ENCODE measurements around the gene SLAIN1. TPM values are rescaled to one million over a fixed set of nuclear protein-coding genes. Genes with fewer than 3 reads are reported as not detected.
A peak's percentile ranks its signal among the peaks of the same experiment; 100 is the strongest.

The SLAIN1 gene
- total and polyA plus RNA-seq, 10 of the 15 experiments (the other 5 are each of a cell fraction or from before 2014, with no cell fraction given): 11.9 to 140 (median 56.9) TPM

GRCh38 chr13:77728265-77729125 lies 31.0 kb downstream of the SLAIN1 start:
- FAIRE-seq (no peak), ATAC-seq (no peak), DNase-seq (ENCODE audit: low read depth, low spot score) (no peak)
- in situ Hi-C loops (cut with MboI) (no loop called here), intact Hi-C loops (cut with micrococcal nuclease; ENCODE audit: unreplicated experiment) (no loop called here)
- ChIA-PET SMC1A (ENCODE audit: uncharacterized antibody, unreplicated experiment) (interaction anchor here (0.7 to 4.5 kb wide), 5 partner anchors 13 to 392 kb away, joined by 3 to 46 read pairs (median 12); partner anchors contain the start of gene SLAIN1), RAD21 (ENCODE audit: unreplicated experiment) (interaction anchor here (1.0 to 3.3 kb wide), 9 partner anchors 10 to 401 kb away, joined by 3 to 25 read pairs (median 4); partner anchors contain the start of gene MYCBP2), POLR2A (interaction anchor here (0.6 to 2.6 kb wide), 6 partner anchors 9 to 446 kb away, joined by 3 to 15 read pairs (median 5); partner anchors contain the start of gene SLAIN1), CTCF (interaction anchor here (0.7 to 1.9 kb wide), 8 partner anchors 9 to 393 kb away, joined by 3 to 7 read pairs (median 3); partner anchors contain the start of gene SLAIN1)
- peaks cover 2% of the 10 kb centered on the region for H3K79me2 ChIP-seq (ENCODE audit: control insufficient read depth, insufficient read depth, low read length)
- H4K20me1 ChIP-seq (ENCODE audit: control insufficient read depth, insufficient read depth): no peaks in the 10 kb centered on the region
- H3K4me2 ChIP-seq (ENCODE audit: control insufficient read depth, insufficient read depth): peak overlapping the region; percentile 52; the same call in 1 of the 2 replicates
- no peak overlapping the region for H3K9ac ChIP-seq (ENCODE audit: control insufficient read depth, insufficient read depth, low read length)
- H3K27ac ChIP-seq (ENCODE audit: control insufficient read depth, insufficient read depth): peak overlapping the region; percentile 50; the same call in 1 of the 2 replicates
- no peak overlapping the region for H3K4me3 ChIP-seq
- no peaks in the 10 kb centered on the region for H3K9me3 ChIP-seq (replicated peaks; ENCODE audit: control insufficient read depth, insufficient read depth, low read length)
- no TSS peak for BruUV-seq (replicated peaks)
- peaks cover 18% of the 10 kb centered on the region for H3K4me1 ChIP-seq (ENCODE audit: control insufficient read depth, insufficient read depth, low read length)
- 96% methylated on average over 5 of the region's 5 CpGs for WGBS (ENCODE audit: insufficient coverage, insufficient replicate concordance, low lambda C conversion rate, missing lambda C conversion rate)
- H3K27me3 ChIP-seq (replicated peaks in 1 of 2; ENCODE audit: control insufficient read depth in 2 of 2, insufficient read depth in 2 of 2, low read length in 1 of 2): no peaks in the 10 kb centered on the region
- peaks cover 0 to 5% of the 10 kb centered on the region in 2 experiments; a peak in 2 of 4 replicates for H3K36me3 ChIP-seq (ENCODE audit: control insufficient read depth in 2 of 2, insufficient read depth in 2 of 2, low read length in 1 of 2)
- H2AFZ ChIP-seq (ENCODE audit: control insufficient read depth, low read depth, low read length): no peak overlapping the region
- TF ChIP-seq IKZF2 (IDR thresholded peaks at IDR 0.05) (no peak), KAT2A (conservative IDR thresholded peaks at IDR 0.05; ENCODE audit: control insufficient read depth, low read depth, low read length) (no peak), EGR1 (IDR thresholded peaks at IDR 0.05; ENCODE audit: borderline replicate concordance in 1 of 2, low read depth in 2 of 2, low read length in 2 of 2) (no peak), CEBPZ (IDR thresholded peaks at IDR 0.05; ENCODE audit: low read depth, low read length) (no peak), RCOR1 (conservative IDR thresholded peaks at IDR 0.05; ENCODE audit: low read depth, low read length) (no peak), SUZ12 (IDR thresholded peaks at IDR 0.05; ENCODE audit: unreplicated experiment) (no peak), PML (IDR thresholded peaks at IDR 0.05; ENCODE audit: low read length) (no peak), PKNOX1 (IDR thresholded peaks at IDR 0.05) (no peak), BRCA1 (IDR thresholded peaks at IDR 0.05; ENCODE audit: low read depth, low read length) (no peak), E2F8 (IDR thresholded peaks at IDR 0.05; ENCODE audit: low read depth, partially characterized antibody) (no peak), MTA3 (IDR thresholded peaks at IDR 0.05; ENCODE audit: borderline replicate concordance, low read length) (no peak)
- TF ChIP-seq, protein P1, sequence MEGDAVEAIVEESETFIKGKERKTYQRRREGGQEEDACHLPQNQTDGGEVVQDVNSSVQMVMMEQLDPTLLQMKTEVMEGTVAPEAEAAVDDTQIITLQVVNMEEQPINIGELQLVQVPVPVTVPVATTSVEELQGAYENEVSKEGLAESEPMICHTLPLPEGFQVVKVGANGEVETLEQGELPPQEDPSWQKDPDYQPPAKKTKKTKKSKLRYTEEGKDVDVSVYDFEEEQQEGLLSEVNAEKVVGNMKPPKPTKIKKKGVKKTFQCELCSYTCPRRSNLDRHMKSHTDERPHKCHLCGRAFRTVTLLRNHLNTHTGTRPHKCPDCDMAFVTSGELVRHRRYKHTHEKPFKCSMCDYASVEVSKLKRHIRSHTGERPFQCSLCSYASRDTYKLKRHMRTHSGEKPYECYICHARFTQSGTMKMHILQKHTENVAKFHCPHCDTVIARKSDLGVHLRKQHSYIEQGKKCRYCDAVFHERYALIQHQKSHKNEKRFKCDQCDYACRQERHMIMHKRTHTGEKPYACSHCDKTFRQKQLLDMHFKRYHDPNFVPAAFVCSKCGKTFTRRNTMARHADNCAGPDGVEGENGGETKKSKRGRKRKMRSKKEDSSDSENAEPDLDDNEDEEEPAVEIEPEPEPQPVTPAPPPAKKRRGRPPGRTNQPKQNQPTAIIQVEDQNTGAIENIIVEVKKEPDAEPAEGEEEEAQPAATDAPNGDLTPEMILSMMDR (IDR thresholded peaks at IDR 0.05 in 2 of 3, conservative IDR thresholded peaks at IDR 0.05 in 1 of 3; ENCODE audit: control insufficient read depth in 2 of 3, extremely low read depth in 1 of 3, insufficient read depth in 1 of 3, low read depth in 3 of 3, low read length in 3 of 3): no peak

All from GM12878 (cell line).